GM10266 (cell line): ENCODE results near the gene KCNK10.

Experiments used
- DNase-seq: peaks from one replicate; pipeline ENCODE4 v3.0.0; 2012; ENCODE audit errors: extremely low spot score
- CTCF ChIP-seq: IDR thresholded peaks from 2 replicates; pipeline ENCODE4 v1.5.1; 2012; ENCODE audit warnings: mild to moderate bottlenecking, low read depth; ENCODE audit not compliant: control insufficient read depth, insufficient read depth; ENCODE audit errors: missing control alignments

Gene KCNK10

GRCh38 chr14:88327497-88327896 lies 4.4 kb upstream of the KCNK10 start:
- no peak for DNase-seq
- no peak for TF ChIP-seq CTCF

GRCh38 chr14:88326352-88327103 lies 3.5 kb upstream of the KCNK10 start:
- DNase-seq, result no peak
- no peak for TF ChIP-seq CTCF

GRCh38 chr14:88325883-88326282 lies 2.8 kb upstream of the KCNK10 start:
- no peak for TF ChIP-seq CTCF
- no peak for DNase-seq

- no peak for DNase-seq
- TF ChIP-seq CTCF, result no peak
Measured at GRCh38 chr14:88324930-88325329, 1.9 kb upstream of the KCNK10 start.

- TF ChIP-seq CTCF, result no peak
- no peak for DNase-seq
Measured at GRCh38 chr14:88324491-88324890, 1.4 kb upstream of the KCNK10 start.

GRCh38 chr14:88323523-88324199 lies 592 bp upstream of the KCNK10 start:
- no peak for TF ChIP-seq CTCF
- peak; percentile 85 for DNase-seq

GRCh38 chr14:88322504-88323085 lies 474 bp downstream of the KCNK10 start:
- peak; percentile 22 for DNase-seq

More at GRCh38 chr14:88322504-88323085, 474 bp downstream of the KCNK10 start:
- no peak for TF ChIP-seq CTCF
